ENCODE results near the gene GRAMD2A.

The GRAMD2A gene

GRCh38 chr15:72155635-72156616 is 41.7 kb downstream of the GRAMD2A start:
- peak overlapping the region; percentile 2 for H3K9ac ChIP-seq (ENCODE audit: insufficient read length, low read depth)
- no peaks in the 10 kb centered on the region for H3K27me3 ChIP-seq (ENCODE audit: insufficient read depth, insufficient read length)
- H3K4me3 ChIP-seq (ENCODE audit: insufficient read length, low read depth) = no peak overlapping the region
- TF ChIP-seq YY1 (IDR thresholded peaks at IDR 0.05; ENCODE audit: insufficient read depth, insufficient read length) = no peak
- TF ChIP-seq SUZ12 (IDR thresholded peaks at IDR 0.05; ENCODE audit: extremely low read depth, insufficient read depth, insufficient read length) = no peak
- no peak for TF ChIP-seq ZNF274 (IDR thresholded peaks at IDR 0.05; ENCODE audit: low read depth, low read length)
- H3K36me3 ChIP-seq (ENCODE audit: insufficient read depth, insufficient read length, low read length) = no peaks in the 10 kb centered on the region
- H3K4me1 ChIP-seq (ENCODE audit: insufficient read depth, insufficient read length) = peaks cover 2% of the 10 kb centered on the region
- no peaks in the 10 kb centered on the region for H3K9me3 ChIP-seq (ENCODE audit: insufficient read depth, low read length)
- DNase-seq (ENCODE audit: low read depth, low spot score) = peak; percentile 83

- Histone ChIP-seq H3K9me3 (ENCODE audit: insufficient read depth, low read length) (no peaks in the 10 kb centered on the region), H3K27me3 (ENCODE audit: insufficient read depth, insufficient read length) (no peaks in the 10 kb centered on the region), H3K9ac (ENCODE audit: insufficient read length, low read depth) (no peak overlapping the region), H3K4me1 (ENCODE audit: insufficient read depth, insufficient read length) (no peaks in the 10 kb centered on the region), H3K36me3 (ENCODE audit: insufficient read depth, insufficient read length, low read length) (no peaks in the 10 kb centered on the region), H3K4me3 (ENCODE audit: insufficient read length, low read depth) (no peak overlapping the region)
- DNase-seq (ENCODE audit: low read depth, low spot score) = no peak
- TF ChIP-seq ZNF274 (IDR thresholded peaks at IDR 0.05; ENCODE audit: low read depth, low read length) = no peak
- no peak for TF ChIP-seq SUZ12 (IDR thresholded peaks at IDR 0.05; ENCODE audit: extremely low read depth, insufficient read depth, insufficient read length)
- no peak for TF ChIP-seq YY1 (IDR thresholded peaks at IDR 0.05; ENCODE audit: insufficient read depth, insufficient read length)
Measured at GRCh38 chr15:72155003-72155621, 42.5 kb downstream of the GRAMD2A start.

- Histone ChIP-seq H3K4me1 (ENCODE audit: insufficient read depth, insufficient read length) (no peaks in the 10 kb centered on the region), H3K9me3 (ENCODE audit: insufficient read depth, low read length) (no peaks in the 10 kb centered on the region), H3K9ac (ENCODE audit: insufficient read length, low read depth) (no peak overlapping the region), H3K36me3 (ENCODE audit: insufficient read depth, insufficient read length, low read length) (no peaks in the 10 kb centered on the region), H3K27me3 (ENCODE audit: insufficient read depth, insufficient read length) (no peaks in the 10 kb centered on the region), H3K4me3 (ENCODE audit: insufficient read length, low read depth) (no peak overlapping the region)
- TF ChIP-seq YY1 (IDR thresholded peaks at IDR 0.05; ENCODE audit: insufficient read depth, insufficient read length) = no peak
- TF ChIP-seq ZNF274 (IDR thresholded peaks at IDR 0.05; ENCODE audit: low read depth, low read length) = no peak
- TF ChIP-seq SUZ12 (IDR thresholded peaks at IDR 0.05; ENCODE audit: extremely low read depth, insufficient read depth, insufficient read length) = no peak
- DNase-seq (ENCODE audit: low read depth, low spot score) = no peak
Measured at GRCh38 chr15:72154316-72154715, 43.3 kb downstream of the GRAMD2A start.

- Histone ChIP-seq H3K4me1 (ENCODE audit: insufficient read depth, insufficient read length) (no peaks in the 10 kb centered on the region), H3K27me3 (ENCODE audit: insufficient read depth, insufficient read length) (no peaks in the 10 kb centered on the region), H3K9me3 (ENCODE audit: insufficient read depth, low read length) (no peaks in the 10 kb centered on the region), H3K9ac (ENCODE audit: insufficient read length, low read depth) (no peak overlapping the region), H3K4me3 (ENCODE audit: insufficient read length, low read depth) (no peak overlapping the region), H3K36me3 (ENCODE audit: insufficient read depth, insufficient read length, low read length) (no peaks in the 10 kb centered on the region)
- no peak for DNase-seq (ENCODE audit: low read depth, low spot score)
- no peak for TF ChIP-seq SUZ12 (IDR thresholded peaks at IDR 0.05; ENCODE audit: extremely low read depth, insufficient read depth, insufficient read length)
- no peak for TF ChIP-seq ZNF274 (IDR thresholded peaks at IDR 0.05; ENCODE audit: low read depth, low read length)
- TF ChIP-seq YY1 (IDR thresholded peaks at IDR 0.05; ENCODE audit: insufficient read depth, insufficient read length) = no peak
Measured at GRCh38 chr15:72153269-72154000, 44.2 kb downstream of the GRAMD2A start.

GRCh38 chr15:72147418-72147817 is 50.2 kb downstream of the GRAMD2A start:
- no peak for TF ChIP-seq SUZ12 (IDR thresholded peaks at IDR 0.05; ENCODE audit: extremely low read depth, insufficient read depth, insufficient read length)
- Histone ChIP-seq H3K4me3 (ENCODE audit: insufficient read length, low read depth) (no peak overlapping the region), H3K4me1 (ENCODE audit: insufficient read depth, insufficient read length) (no peaks in the 10 kb centered on the region), H3K9me3 (ENCODE audit: insufficient read depth, low read length) (no peaks in the 10 kb centered on the region), H3K27me3 (ENCODE audit: insufficient read depth, insufficient read length) (no peaks in the 10 kb centered on the region), H3K36me3 (ENCODE audit: insufficient read depth, insufficient read length, low read length) (no peaks in the 10 kb centered on the region), H3K9ac (ENCODE audit: insufficient read length, low read depth) (no peak overlapping the region)
- DNase-seq (ENCODE audit: low read depth, low spot score) = no peak

GRCh38 chr15:72146934-72147333 is 50.7 kb downstream of the GRAMD2A start:
- Histone ChIP-seq H3K4me1 (ENCODE audit: insufficient read depth, insufficient read length) (no peaks in the 10 kb centered on the region), H3K9ac (ENCODE audit: insufficient read length, low read depth) (no peak overlapping the region), H3K36me3 (ENCODE audit: insufficient read depth, insufficient read length, low read length) (no peaks in the 10 kb centered on the region), H3K4me3 (ENCODE audit: insufficient read length, low read depth) (no peak overlapping the region), H3K27me3 (ENCODE audit: insufficient read depth, insufficient read length) (no peaks in the 10 kb centered on the region), H3K9me3 (ENCODE audit: insufficient read depth, low read length) (no peaks in the 10 kb centered on the region)
- DNase-seq (ENCODE audit: low read depth, low spot score) = no peak
- TF ChIP-seq SUZ12 (IDR thresholded peaks at IDR 0.05; ENCODE audit: extremely low read depth, insufficient read depth, insufficient read length) = no peak
- TF ChIP-seq YY1 (IDR thresholded peaks at IDR 0.05; ENCODE audit: insufficient read depth, insufficient read length) = no peak

GRCh38 chr15:72146221-72146620 is 51.4 kb downstream of the GRAMD2A start:
- H3K4me1 ChIP-seq (ENCODE audit: insufficient read depth, insufficient read length) = no peaks in the 10 kb centered on the region
- no peaks in the 10 kb centered on the region for H3K36me3 ChIP-seq (ENCODE audit: insufficient read depth, insufficient read length, low read length)
- DNase-seq (ENCODE audit: low read depth, low spot score) = no peak

More at GRCh38 chr15:72146221-72146620, 51.4 kb downstream of the GRAMD2A start:
- Histone ChIP-seq H3K27me3 (ENCODE audit: insufficient read depth, insufficient read length) (no peaks in the 10 kb centered on the region), H3K9ac (ENCODE audit: insufficient read length, low read depth) (no peak overlapping the region), H3K4me3 (ENCODE audit: insufficient read length, low read depth) (no peak overlapping the region), H3K9me3 (ENCODE audit: insufficient read depth, low read length) (no peaks in the 10 kb centered on the region)
- TF ChIP-seq YY1 (IDR thresholded peaks at IDR 0.05; ENCODE audit: insufficient read depth, insufficient read length) = no peak

All from NT2/D1 (cell line).